ENCODE measurements around the gene BRCA2.

- TF ChIP-seq FOXA3 (CRISPR knock-in tag; conservative IDR thresholded peaks at IDR 0.05 in 1 of 2, IDR thresholded peaks at IDR 0.05 in 1 of 2) (no peak), BRF1 (IDR thresholded peaks at IDR 0.05; ENCODE audit: borderline replicate concordance, extremely low read depth, insufficient read length) (no peak), ERF (CRISPR knock-in tag; IDR thresholded peaks at IDR 0.05) (no peak), CTCF (IDR thresholded peaks at IDR 0.05 in 2 of 3, conservative IDR thresholded peaks at IDR 0.05 in 1 of 3; ENCODE audit: insufficient read depth in 2 of 3, low read depth in 1 of 3, low read length in 3 of 3) (no peak), CREB1 (IDR thresholded peaks at IDR 0.05) (no peak), CREB1 (CRISPR knock-in tag; IDR thresholded peaks at IDR 0.05) (no peak)
Measured at GRCh38 chr13:32334671-32335070, 19.4 kb downstream of the BRCA2 start.
